Heart left ventricle (tissue), 16 donors: ENCODE results near the gene OR2T4. TPM values are rescaled to one million over a fixed set of nuclear protein-coding genes. Genes with fewer than 3 reads are reported as not detected.

ENCODE experiments used
- ATAC-seq, 4 donors: fragments of 200-7000 bp; cut with Tn5 transposase; one replicate each; pipeline ENCODE4 v1.9.1; 2020 to 2022; ENCODE audit warnings: moderate library complexity in 4 of 4, mild to moderate bottlenecking in 3 of 4, moderate number of reproducible peaks in 1 of 4
- DNase-seq, 5 donors: peaks; one replicate each; pipeline ENCODE4 v3.0.0-alpha.2; 2020
- H3K27ac ChIP-seq, 12 donors: fragments of 200-600 bp; sonication (generic) in 4 of 12; one replicate each; pipeline versions ENCODE4 v1.5.0 to v1.8.0; 2016 to 2022; ENCODE audit warnings: mild to moderate bottlenecking in 2 of 12
- H3K27me3 ChIP-seq, 9 donors: fragments of 200-600 bp; sonication (generic) in 2 of 9; one replicate each; pipeline versions ENCODE4 v1.5.1 to v1.8.0; 2016 to 2022; ENCODE audit warnings: mild to moderate bottlenecking in 3 of 9
- H3K36me3 ChIP-seq, 9 donors: fragments of 200-600 bp; sonication (generic) in 2 of 9; one replicate each; pipeline versions ENCODE4 v1.5.0 to v1.8.0; 2018 to 2022; ENCODE audit warnings: mild to moderate bottlenecking in 2 of 9
- H3K4me1 ChIP-seq, 12 donors: fragments of 200-600 bp; sonication (generic) in 4 of 12; one replicate each; pipeline versions ENCODE4 v1.5.0 to v1.8.0; 2016 to 2022; ENCODE audit warnings: mild to moderate bottlenecking in 3 of 12
- H3K4me3 ChIP-seq, 12 donors: fragments of 200-600 bp; sonication (generic) in 4 of 12; one replicate each; pipeline versions ENCODE4 v1.5.0 to v1.8.0; 2017 to 2022; ENCODE audit warnings: mild to moderate bottlenecking in 9 of 12, moderate library complexity in 4 of 12
- H3K9me3 ChIP-seq, 12 donors: fragments of 200-600 bp; sonication (generic) in 4 of 12; one replicate each; pipeline versions ENCODE4 v1.5.0 to v1.8.0; 2016 to 2022; ENCODE audit warnings: mild to moderate bottlenecking in 1 of 12
- CTCF ChIP-seq, 12 donors: fragments of 200-600 bp; sonication (generic) in 4 of 12; IDR thresholded peaks; one replicate each; pipeline versions ENCODE4 v1.5.0 to v1.8.0; 2018 to 2022; ENCODE audit warnings: antibody characterized with exemption in 12 of 12, mild to moderate bottlenecking in 5 of 12
- POLR2A ChIP-seq, 2 donors: fragments of 450-650 bp; IDR thresholded peaks; one replicate each; pipeline ENCODE4 v1.6.1; 2017; ENCODE audit warnings: antibody characterized with exemption in 2 of 2, mild to moderate bottlenecking in 2 of 2, moderate library complexity in 2 of 2
- WGBS, 4 donors: extraction: QIAGEN DNeasy Blood & Tissue Kit in 2 of 4; methylation state at CpG; one replicate each; pipeline versions ENCODE4 v1.1.5 to v1.1.7; 2013 to 2018; 5-methylcytosine and 5-hydroxymethylcytosine counted together
- intact Hi-C, 10 donors: fragments of 100-400 bp; cut with DNase I; formaldehyde crosslinking; loops; one replicate each; pipeline versions ENCODE4 v1.11.1 to v1.14.2; 2022
- polyA plus RNA-seq, 2 donors: library from polyadenylated mRNA; stranded (reverse); fragments of 200-250 nt; gene quantifications; one replicate each; pipeline ENCODE4 v1.2.3, GENCODE V29; 2013
- total RNA-seq, 9 donors: library from RNA; depleted of rRNA in 2 of 9; stranded (reverse); fragments of >200 nt in 2 of 9; fragmentation: NEBNext Ultra II Directional in 3 of 9; extraction: Animal tissue kit (Norgen Biotek cat#: 25700) in 3 of 9; gene quantifications; one replicate each; pipeline versions ENCODE4 v1.1.0 to v1.2.4, GENCODE V29; 2016 to 2023
- donor health status: ischemic (EF 13 %, LVEDD 7.1; RV severe dilation, severe dysfunction).
- donor health status: healthy with polysubstance abuse.
- donor health status: DM: no; HTN: yes; CAD: no.
- donor health status: DM: no; HTN: no; CAD: no.
- donor health status: ischemic (EF 25% LVEDD 6.9; RV normal size, moderate dysfunction).
- donor health status: ischemic (EF 25% LVEDD 5.7; RV mildly dilated, moderate dysfunction).
- donor health status: healthy.
- donor health status: DM: yes; HTN: yes; CAD: no.
- donor health status: ischemic (EF 35%, LVEDD 5.7; RV mildly dilated, moderate dysfunction).
- donor health status: nonischemic (EF 11% LVEDD 7.7; RV severe dilation, severe dysfunction).
- donor health status: DM: yes; HTN: yes; CAD: no.
- donor health status: PGD.
- donor health status: ischemic (EF 29% LVEDD 5.4; RV normal size, mild dysfunction).
- donor health status: nonischemic (EF 23%, LVEDD 6.1; RV moderate dilation, normal function).

The OR2T4 gene
- total and polyA plus RNA-seq, 11 donors = not detected

GRCh38 chr1:248373761-248374160, 12.3 kb downstream of the OR2T4 start:
- H3K27ac ChIP-seq = no peak overlapping the region
- intact Hi-C loops = no loop called here
- WGBS, 4 donors = 69 to 83% (median 74%) methylated on average over 4 of the region's 4 CpGs

GRCh38 chr1:248375446-248375845, 14.0 kb downstream of the OR2T4 start, which contains the start of gene OR2T6:
TSS of gene OR2T6 (plus strand) at chr1:248375746. CDS start at chr1:248387609, 11,863 bp downstream.
- Histone ChIP-seq H3K27me3 (no peaks in the 10 kb centered on the region), H3K4me1 (no peaks in the 10 kb centered on the region), H3K27ac (no peak within 1 kb of the TSS), H3K9me3 (peaks cover 0 to 13% (median 0%) of the 10 kb centered on the region in 12 donors), H3K4me3 (no peak within 1 kb of the TSS), H3K36me3 (no peaks in the 10 kb centered on the region)
- DNase-seq (no peak), ATAC-seq (no peak)
- intact Hi-C loops = no loop called here
- TF ChIP-seq CTCF (IDR thresholded peaks at IDR 0.05) = no peak

More at GRCh38 chr1:248373761-248374160, 12.3 kb downstream of the OR2T4 start:
- Histone ChIP-seq H3K27me3 (no peaks in the 10 kb centered on the region), H3K36me3 (no peaks in the 10 kb centered on the region), H3K9me3 (peaks cover 0 to 17% (median 0%) of the 10 kb centered on the region in 12 donors), H3K4me1 (no peaks in the 10 kb centered on the region), H3K4me3 (no peak overlapping the region)
- ATAC-seq (no peak), DNase-seq (no peak)
- no peak for TF ChIP-seq CTCF (IDR thresholded peaks at IDR 0.05)
- TF ChIP-seq POLR2A (IDR thresholded peaks at IDR 0.05) = no peak

- H3K27ac ChIP-seq = no peak overlapping the region
- DNase-seq (no peak), ATAC-seq (no peak)
- H3K9me3 ChIP-seq = peaks cover 0 to 2% (median 0%) of the 10 kb centered on the region in 12 donors
- 42 to 65% (median 58%) methylated on average over 3 of the region's 3 CpGs for WGBS, 4 donors
- intact Hi-C loops = no loop called here
- H3K4me3 ChIP-seq = no peak overlapping the region
- H3K36me3 ChIP-seq = no peaks in the 10 kb centered on the region
- H3K4me1 ChIP-seq = no peaks in the 10 kb centered on the region
- TF ChIP-seq CTCF (IDR thresholded peaks at IDR 0.05) = no peak
- no peak for TF ChIP-seq POLR2A (IDR thresholded peaks at IDR 0.05)
- no peaks in the 10 kb centered on the region for H3K27me3 ChIP-seq
Observed at GRCh38 chr1:248376916-248377315, 15.5 kb downstream of the OR2T4 start.

- ATAC-seq = no peak
- H3K4me3 ChIP-seq = no peak overlapping the region
- WGBS, 4 donors = 79 to 87% (median 83%) methylated on average over 3 of the region's 3 CpGs
Observed at GRCh38 chr1:248380854-248381253, 19.4 kb downstream of the OR2T4 start.

More at GRCh38 chr1:248380854-248381253, 19.4 kb downstream of the OR2T4 start:
- H3K4me1 ChIP-seq = no peaks in the 10 kb centered on the region
- H3K36me3 ChIP-seq = no peaks in the 10 kb centered on the region
- H3K9me3 ChIP-seq = no peaks in the 10 kb centered on the region
- no peak for DNase-seq
- intact Hi-C loops = no loop called here
- H3K27ac ChIP-seq = no peak overlapping the region
- no peak for TF ChIP-seq CTCF (IDR thresholded peaks at IDR 0.05)
- TF ChIP-seq POLR2A (IDR thresholded peaks at IDR 0.05) = no peak
- H3K27me3 ChIP-seq = no peaks in the 10 kb centered on the region
